ENCODE measurements around the gene ICE1.
"Not testable (repeated sequence)": the region's sequence is repeated elsewhere in the genome, so short reads cannot be mapped to it uniquely, and the experiment has no call there.

ICE1 gene

DNA sequence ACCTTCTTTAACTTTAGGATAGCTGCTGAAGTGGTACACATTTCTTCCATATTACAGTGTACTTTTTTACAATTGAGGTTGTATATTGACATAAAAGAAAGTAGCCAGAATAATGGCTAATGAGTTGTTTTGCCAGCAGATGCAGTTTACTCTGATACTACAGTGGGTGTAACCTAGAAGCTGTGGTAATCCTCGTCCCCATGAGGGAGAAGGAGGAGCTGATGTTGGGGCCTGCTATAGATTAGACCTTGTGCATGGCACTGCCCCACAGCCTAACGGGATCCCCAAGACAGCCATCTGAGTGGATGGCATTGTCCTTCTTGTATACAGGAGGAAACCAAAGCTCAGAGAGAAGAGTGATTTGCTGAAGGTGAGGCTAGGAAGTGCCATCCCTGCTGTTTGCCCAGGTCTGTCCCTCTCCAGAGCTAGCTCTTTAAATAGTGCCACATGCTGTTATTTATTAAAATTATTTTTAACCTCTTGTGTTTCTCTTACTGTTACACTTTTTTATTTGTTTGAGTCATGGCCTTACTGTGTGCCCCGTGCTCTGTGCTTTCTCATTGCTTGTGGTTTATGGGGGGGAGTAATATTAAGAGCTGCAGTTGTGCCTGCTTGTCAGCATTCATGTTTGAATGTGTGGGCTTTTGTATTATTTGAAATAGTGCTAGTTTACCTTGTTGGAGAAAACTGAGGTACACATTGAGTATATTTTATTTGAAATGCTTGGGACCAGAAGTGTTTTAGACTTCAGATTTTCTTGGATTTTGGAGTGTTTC lies 65.3 kb downstream of the ICE1 start:
- no peak overlapping the region for H3K4me3 ChIP-seq (ENCODE audit: low read depth, low read length)
- TF ChIP-seq, protein P1, sequence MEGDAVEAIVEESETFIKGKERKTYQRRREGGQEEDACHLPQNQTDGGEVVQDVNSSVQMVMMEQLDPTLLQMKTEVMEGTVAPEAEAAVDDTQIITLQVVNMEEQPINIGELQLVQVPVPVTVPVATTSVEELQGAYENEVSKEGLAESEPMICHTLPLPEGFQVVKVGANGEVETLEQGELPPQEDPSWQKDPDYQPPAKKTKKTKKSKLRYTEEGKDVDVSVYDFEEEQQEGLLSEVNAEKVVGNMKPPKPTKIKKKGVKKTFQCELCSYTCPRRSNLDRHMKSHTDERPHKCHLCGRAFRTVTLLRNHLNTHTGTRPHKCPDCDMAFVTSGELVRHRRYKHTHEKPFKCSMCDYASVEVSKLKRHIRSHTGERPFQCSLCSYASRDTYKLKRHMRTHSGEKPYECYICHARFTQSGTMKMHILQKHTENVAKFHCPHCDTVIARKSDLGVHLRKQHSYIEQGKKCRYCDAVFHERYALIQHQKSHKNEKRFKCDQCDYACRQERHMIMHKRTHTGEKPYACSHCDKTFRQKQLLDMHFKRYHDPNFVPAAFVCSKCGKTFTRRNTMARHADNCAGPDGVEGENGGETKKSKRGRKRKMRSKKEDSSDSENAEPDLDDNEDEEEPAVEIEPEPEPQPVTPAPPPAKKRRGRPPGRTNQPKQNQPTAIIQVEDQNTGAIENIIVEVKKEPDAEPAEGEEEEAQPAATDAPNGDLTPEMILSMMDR (IDR thresholded peaks at IDR 0.05; ENCODE audit: insufficient read depth, low read length, missing control alignments): no peak
- DNase-seq (ENCODE audit: low read depth, low spot score): no peak
- CTCF ChIA-PET: interaction anchor here (1.0 to 5.0 kb wide), 6 partner anchors 9 to 1260 kb away, joined by 3 to 15 read pairs (median 4); no protein-coding TSS in a partner anchor
- POLR2A ChIA-PET: no interaction called here

DNA sequence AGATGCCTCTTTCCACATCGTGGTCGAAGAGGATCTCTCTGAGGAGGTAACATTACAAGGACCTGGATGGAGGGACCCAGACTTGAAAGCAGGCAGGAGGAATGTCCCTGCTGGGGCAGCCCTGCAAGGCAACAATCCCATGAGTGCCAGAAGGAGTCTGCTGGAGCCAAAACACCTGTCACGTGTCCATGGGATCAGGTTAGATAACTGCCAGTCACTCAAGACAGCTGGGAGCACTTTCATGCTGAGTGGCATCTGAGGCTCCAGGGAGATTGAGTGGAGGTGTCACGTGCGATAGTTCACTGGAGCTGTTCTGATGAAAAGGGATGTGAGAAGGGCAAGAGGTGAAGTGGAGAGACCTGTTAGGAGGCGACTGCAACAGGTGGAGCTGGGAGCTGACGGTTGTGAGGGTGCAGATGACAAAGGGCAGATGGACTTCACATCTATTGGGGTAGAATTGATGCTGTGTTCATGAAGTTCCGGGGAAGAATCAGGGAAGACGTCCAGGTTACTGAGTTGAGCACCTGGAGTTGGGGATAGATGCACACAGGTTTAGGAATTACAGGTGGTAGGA lies 68.4 kb downstream of the ICE1 start:
- TF ChIP-seq, protein P1 (IDR thresholded peaks at IDR 0.05; ENCODE audit: insufficient read depth, low read length, missing control alignments): no peak
- ChIA-PET POLR2A (no interaction called here), CTCF (interaction anchor here (1.3 to 5.0 kb wide), 2 partner anchors 1086 to 1090 kb away, joined by 4 to 15 read pairs; no protein-coding TSS in a partner anchor)
- no peak for DNase-seq (ENCODE audit: low read depth, low spot score)
- H3K4me3 ChIP-seq (ENCODE audit: low read depth, low read length): no peak overlapping the region

DNA sequence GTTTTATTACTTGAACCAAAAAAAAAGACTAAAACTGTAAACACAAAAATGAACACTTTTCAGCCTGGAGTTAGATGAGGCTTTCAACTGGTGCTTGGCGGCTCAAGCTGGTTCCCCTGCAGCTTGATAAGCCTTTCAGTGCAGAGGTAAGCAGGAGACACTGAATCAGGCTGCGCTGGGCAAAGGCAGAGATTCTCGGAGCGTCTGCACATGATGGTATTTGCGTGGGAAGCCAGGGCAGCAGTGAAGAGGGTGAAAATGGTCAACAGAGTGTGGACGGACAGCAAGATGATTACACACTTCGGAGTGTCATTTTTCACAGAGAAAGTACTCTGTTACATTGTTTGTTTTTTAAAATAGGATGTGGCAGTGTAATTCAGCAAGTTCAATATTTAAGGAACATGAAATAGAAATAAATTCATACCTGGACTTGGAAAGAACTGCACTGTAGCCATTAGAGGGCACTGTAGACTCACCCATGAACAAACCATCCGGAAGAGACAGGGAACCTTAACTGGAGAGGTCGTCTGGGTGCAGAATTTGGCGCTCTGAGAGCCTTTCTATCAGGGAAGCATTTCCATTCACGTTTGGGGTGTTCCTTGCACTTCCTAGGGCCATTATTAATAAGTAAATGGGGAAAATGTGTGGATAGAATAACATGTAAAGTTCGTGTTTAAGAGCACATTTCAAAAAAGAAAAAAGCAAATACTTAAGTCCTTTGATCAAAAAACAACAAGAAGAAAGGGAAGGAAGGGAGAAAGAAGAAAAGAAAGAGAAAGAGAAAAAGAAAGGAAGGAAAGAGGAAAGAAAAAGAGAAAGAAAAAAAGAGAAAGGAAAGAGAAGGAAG lies 69.8 kb downstream of the ICE1 start:
- no peak overlapping the region for H3K4me3 ChIP-seq (ENCODE audit: low read depth, low read length)
- ChIA-PET POLR2A (no interaction called here), CTCF (interaction anchor here (0.7 to 5.0 kb wide), 4 partner anchors 9 to 1238 kb away, joined by 3 to 15 read pairs (median 8); no protein-coding TSS in a partner anchor)
- DNase-seq (ENCODE audit: low read depth, low spot score): peak; percentile 4
- TF ChIP-seq, protein P1 (IDR thresholded peaks at IDR 0.05; ENCODE audit: insufficient read depth, low read length, missing control alignments): peak; percentile 52

DNA sequence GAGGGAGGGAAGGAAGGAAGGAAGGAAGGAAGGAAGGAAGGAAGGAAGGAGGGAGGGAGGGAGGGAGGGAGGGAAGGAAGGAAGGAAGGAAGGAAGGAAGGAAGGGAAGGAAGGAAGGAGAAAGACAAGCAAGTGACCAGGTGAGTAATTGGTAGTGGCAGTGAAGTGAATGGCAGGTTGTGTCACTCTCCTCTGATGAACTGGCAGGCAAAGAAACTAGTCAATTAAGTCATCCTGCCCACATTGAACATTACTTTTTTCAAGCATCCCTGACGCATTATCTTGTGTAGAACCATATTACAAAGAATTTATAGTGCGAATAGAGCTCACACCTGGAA lies 70.4 kb downstream of the ICE1 start:
- DNase-seq (ENCODE audit: low read depth, low spot score); POLR2A ChIA-PET; H3K4me3 ChIP-seq (ENCODE audit: low read depth, low read length): not testable (repeated sequence)
- CTCF ChIA-PET: interaction anchor here (1.1 to 2.5 kb wide), 3 partner anchors 9 to 1089 kb away, joined by 4 to 14 read pairs (median 8); no protein-coding TSS in a partner anchor

DNA sequence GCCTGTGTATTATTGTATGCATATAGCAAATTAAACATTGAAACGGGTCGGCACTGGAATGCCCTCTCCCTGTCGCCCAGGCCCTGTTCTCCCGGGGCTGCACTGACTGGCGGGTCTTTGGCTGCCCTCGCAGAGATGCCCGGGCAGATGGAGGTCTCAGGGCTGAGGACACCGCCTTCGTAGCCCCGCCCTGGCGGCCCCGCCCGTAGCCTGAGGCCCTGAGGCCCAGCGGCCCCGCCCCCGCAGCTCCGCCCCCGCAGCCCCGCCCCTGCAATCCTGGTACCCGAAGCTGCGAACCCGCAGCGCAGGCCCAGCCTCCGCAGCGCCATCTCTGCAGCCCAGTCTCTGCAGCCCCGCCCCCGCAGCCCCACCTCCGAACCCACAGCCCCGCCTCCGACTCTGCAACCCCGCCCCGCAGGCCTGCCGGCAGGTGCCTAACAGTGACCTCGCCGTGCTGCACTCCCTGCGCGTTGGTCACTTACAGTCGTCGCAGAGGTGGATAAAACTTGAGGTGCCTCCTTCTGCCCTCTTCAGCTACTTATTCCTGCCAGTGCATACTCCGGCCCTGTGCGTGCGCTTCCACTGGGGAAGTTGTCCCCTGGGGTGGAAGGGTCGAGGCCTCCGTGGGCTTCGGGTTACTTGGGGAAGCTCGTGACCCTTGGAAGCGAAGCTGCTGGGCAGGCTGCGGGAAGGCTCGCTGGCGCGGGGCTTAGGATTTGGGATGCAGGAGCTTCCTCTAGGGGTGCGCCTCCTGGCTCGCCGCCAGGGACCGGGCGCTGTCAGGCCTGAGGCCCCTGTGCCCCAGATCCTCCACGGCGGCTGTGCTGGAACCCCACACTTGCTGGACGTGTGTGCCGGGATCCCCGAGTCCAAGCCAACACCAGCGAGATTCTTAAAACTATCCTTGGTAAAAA lies 72.3 kb downstream of the ICE1 start:
- no peak for DNase-seq (ENCODE audit: low read depth, low spot score)
- peak overlapping the region; percentile 29 for H3K4me3 ChIP-seq (ENCODE audit: low read depth, low read length)
- ChIA-PET CTCF (interaction anchor here (0.7 to 2.5 kb wide), 8 partner anchors 10 to 1249 kb away, joined by 3 to 14 read pairs (median 4); no protein-coding TSS in a partner anchor), POLR2A (no interaction called here)
- TF ChIP-seq, protein P1 (IDR thresholded peaks at IDR 0.05; ENCODE audit: insufficient read depth, low read length, missing control alignments): no peak

Measured in AG04449 (cell line).